Hepatocyte (in vitro differentiated cells): ENCODE results near the gene KLC3. TPM values are rescaled to one million over a fixed set of nuclear protein-coding genes. Genes with fewer than 3 reads are reported as not detected.

Source experiments
- DNase-seq: peaks from one replicate; pipeline ENCODE4 v3.0.0-alpha.2; 2016; ENCODE audit warnings: low spot score
- H2AFZ ChIP-seq: fragments of 200-600 bp; sonication (generic); 2 replicates; pipeline ENCODE4 v1.6.0; 2016; ENCODE audit warnings: antibody characterized with exemption, mild to moderate bottlenecking
- H3K27ac ChIP-seq: fragments of 200-600 bp; sonication (generic); 2 replicates; pipeline ENCODE4 v1.5.1; 2016; ENCODE audit warnings: mild to moderate bottlenecking
- H3K27me3 ChIP-seq: fragments of 200-600 bp; sonication (generic); 2 replicates; pipeline ENCODE4 v1.6.1; 2016
- H3K36me3 ChIP-seq: fragments of 200-600 bp; sonication (generic); replicated peaks from 2 replicates; pipeline ENCODE4 v1.5.1; 2016; ENCODE audit warnings: low read depth; ENCODE audit not compliant: insufficient read depth
- H3K4me1 ChIP-seq: fragments of 200-600 bp; sonication (generic); 2 replicates; pipeline ENCODE4 v1.5.1; 2016; ENCODE audit warnings: mild to moderate bottlenecking, moderate library complexity; ENCODE audit not compliant: insufficient read depth
- H3K4me2 ChIP-seq: fragments of 200-600 bp; sonication (generic); 2 replicates; pipeline ENCODE4 v1.6.0; 2016
- H3K4me3 ChIP-seq: fragments of 200-600 bp; sonication (generic); 2 replicates; pipeline ENCODE4 v1.5.1; 2016; ENCODE audit warnings: mild to moderate bottlenecking
- H3K79me2 ChIP-seq: fragments of 200-600 bp; sonication (generic); 2 replicates; pipeline ENCODE4 v1.6.0; 2017; ENCODE audit warnings: mild to moderate bottlenecking
- H3K9me2 ChIP-seq: fragments of 200-600 bp; sonication (generic); replicated peaks from 2 replicates; pipeline ENCODE4 v1.6.0; 2017; ENCODE audit warnings: mild to moderate bottlenecking; ENCODE audit not compliant: insufficient read depth
- H3K9me3 ChIP-seq: fragments of 200-600 bp; sonication (generic); 2 replicates; pipeline ENCODE4 v1.5.1; 2016; ENCODE audit warnings: low read depth, mild to moderate bottlenecking
- H4K20me1 ChIP-seq: fragments of 200-600 bp; sonication (generic); 2 replicates; pipeline ENCODE4 v1.6.0; 2016; ENCODE audit warnings: mild to moderate bottlenecking; ENCODE audit not compliant: insufficient read depth, poor library complexity, severe bottlenecking
- CTCF ChIP-seq: fragments of 200-600 bp; sonication (generic); IDR thresholded peaks from 2 replicates; pipeline ENCODE4 v1.5.1; 2016; ENCODE audit warnings: antibody characterized with exemption, mild to moderate bottlenecking; ENCODE audit not compliant: poor library complexity
- EZH2 ChIP-seq: fragments of 200-600 bp; sonication (generic); IDR thresholded peaks from 2 replicates; pipeline ENCODE4 v1.6.1; 2016; ENCODE audit warnings: antibody characterized with exemption, mild to moderate bottlenecking, borderline replicate concordance
- EZH2phosphoT487 ChIP-seq: fragments of 200-600 bp; sonication (generic); IDR thresholded peaks from one replicate; pipeline ENCODE4 v1.6.1; 2018; ENCODE audit warnings: antibody characterized with exemption, mild to moderate bottlenecking, low read depth, moderate library complexity; ENCODE audit not compliant: unreplicated experiment, severe bottlenecking
- WGBS: methylation state at CpG from one replicate; pipeline ENCODE4 v1.1.6; 2016; ENCODE audit warnings: low lambda C conversion rate; ENCODE audit errors: missing lambda C conversion rate; 5-methylcytosine and 5-hydroxymethylcytosine counted together
- polyA plus RNA-seq: library from polyadenylated mRNA; unstranded; fragments of >200 nt; fragmentation: Nextera tagmentation; extraction: Ambion mirVana; gene quantifications from 2 replicates; pipeline ENCODE4 v1.2.1, GENCODE V29; 2016
- total RNA-seq: library from RNA; depleted of rRNA; stranded (reverse); fragments of >200 nt; gene quantifications from 2 replicates; pipeline ENCODE4 v1.2.3, GENCODE V29; 2014

The KLC3 gene
- total and polyA plus RNA-seq, 2 experiments from 2014 or later, result 5.5 to 7.6 TPM

- Histone ChIP-seq H3K4me1 (no peaks in the 10 kb centered on the region), H3K27me3 (peaks cover 9% of the 10 kb centered on the region), H3K79me2 (no peaks in the 10 kb centered on the region), H3K9me3 (no peaks in the 10 kb centered on the region), H3K4me2 (no peak overlapping the region), H3K4me3 (no peak overlapping the region), H3K9me2 (no peaks in the 10 kb centered on the region), H4K20me1 (no peaks in the 10 kb centered on the region), H2AFZ (no peak overlapping the region), H3K36me3 (no peaks in the 10 kb centered on the region), H3K27ac (no peak overlapping the region)
- DNase-seq, result no peak
- 69% methylated on average over 11 of the region's 11 CpGs for WGBS
- TF ChIP-seq EZH2 (no peak), EZH2phosphoT487 (no peak), CTCF (no peak)
These were observed 3.8 kb upstream of the KLC3 start for GRCh38 chr19:45336696-45337251.

GRCh38 chr19:45339629-45340028 is 921 bp upstream of the KLC3 start:
- no peaks in the 10 kb centered on the region for H3K4me1 ChIP-seq
- H3K9me2 ChIP-seq, result no peaks in the 10 kb centered on the region
- H3K36me3 ChIP-seq, result no peaks in the 10 kb centered on the region
- TF ChIP-seq CTCF, result no peak
- TF ChIP-seq EZH2, result no peak
- TF ChIP-seq EZH2phosphoT487, result no peak
- H3K4me3 ChIP-seq, result no peak overlapping the region
- H3K79me2 ChIP-seq, result no peaks in the 10 kb centered on the region
- DNase-seq, result no peak
- H4K20me1 ChIP-seq, result no peaks in the 10 kb centered on the region
- WGBS, result 84% methylated on average over 6 of the region's 6 CpGs
- peaks cover 13% of the 10 kb centered on the region for H3K27me3 ChIP-seq
- no peak overlapping the region for H3K4me2 ChIP-seq
- no peaks in the 10 kb centered on the region for H3K9me3 ChIP-seq
- no peak overlapping the region for H3K27ac ChIP-seq
- H2AFZ ChIP-seq, result no peak overlapping the region

GRCh38 chr19:45340899-45341453 is 426 bp downstream of the KLC3 start:
- H3K4me1 ChIP-seq, result no peaks in the 10 kb centered on the region
- H2AFZ ChIP-seq, result no peak overlapping the region
- WGBS, result 44% methylated on average over 10 of the region's 25 CpGs
- no peak overlapping the region for H3K4me3 ChIP-seq
- H3K9me3 ChIP-seq, result no peaks in the 10 kb centered on the region
- H3K36me3 ChIP-seq, result no peaks in the 10 kb centered on the region
- peak overlapping the region; percentile 93 for H3K4me2 ChIP-seq
- H3K27ac ChIP-seq, result no peak overlapping the region
- no peak for TF ChIP-seq EZH2
- no peak for TF ChIP-seq EZH2phosphoT487
- TF ChIP-seq CTCF, result no peak
- no peaks in the 10 kb centered on the region for H3K79me2 ChIP-seq
- no peaks in the 10 kb centered on the region for H3K9me2 ChIP-seq
- no peaks in the 10 kb centered on the region for H4K20me1 ChIP-seq
- no peak for DNase-seq
- H3K27me3 ChIP-seq, result peaks cover 13% of the 10 kb centered on the region

- 81% methylated on average over 13 of the region's 13 CpGs for WGBS
These were observed 2.4 kb downstream of the KLC3 start for GRCh38 chr19:45342911-45343310.

More at GRCh38 chr19:45342911-45343310, 2.4 kb downstream of the KLC3 start:
- Histone ChIP-seq H3K4me1 (no peaks in the 10 kb centered on the region), H3K9me3 (no peaks in the 10 kb centered on the region), H3K79me2 (no peaks in the 10 kb centered on the region), H4K20me1 (no peaks in the 10 kb centered on the region), H3K4me3 (no peak overlapping the region), H3K36me3 (no peaks in the 10 kb centered on the region), H3K27me3 (peaks cover 15% of the 10 kb centered on the region), H3K27ac (no peak overlapping the region), H3K4me2 (no peak overlapping the region), H2AFZ (no peak overlapping the region), H3K9me2 (no peaks in the 10 kb centered on the region)
- no peak for DNase-seq
- TF ChIP-seq EZH2phosphoT487 (no peak), EZH2 (no peak), CTCF (no peak)
